Measurements from ENCODE around the gene MEGF11.
"Not testable (repeated sequence)": the region's sequence is repeated elsewhere in the genome, so short reads cannot be mapped to it uniquely, and the experiment has no call there.

Gene MEGF11

DNA sequence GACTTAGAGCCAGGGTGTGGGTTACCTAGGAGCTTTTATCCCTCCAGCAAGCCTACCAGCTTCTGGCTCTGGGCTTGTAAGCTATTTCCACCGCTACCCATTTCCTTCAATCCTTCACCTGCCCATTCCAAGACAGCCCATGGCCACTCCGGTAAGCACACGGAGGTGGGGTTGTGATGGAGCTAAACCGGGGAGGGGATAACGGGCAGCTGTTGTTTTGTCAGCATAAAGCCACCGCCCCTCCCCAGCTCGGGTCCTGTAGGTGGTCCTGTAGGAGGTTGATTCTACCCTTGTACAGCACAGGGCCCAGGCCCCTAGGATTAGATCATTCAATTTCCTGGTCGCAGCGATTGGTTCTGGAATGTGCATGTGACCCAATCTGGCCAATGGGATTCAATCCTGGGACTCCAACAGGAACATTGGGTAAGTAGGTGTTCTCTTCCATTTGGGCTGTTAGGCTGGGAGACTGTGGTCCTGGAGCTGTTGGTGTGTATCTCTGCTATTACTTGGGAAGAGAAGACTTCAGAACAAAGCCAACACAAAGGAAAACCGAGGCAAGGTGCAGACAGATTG lies 233.6 kb downstream of the MEGF11 start:
- no peak for DNase-seq

DNA sequence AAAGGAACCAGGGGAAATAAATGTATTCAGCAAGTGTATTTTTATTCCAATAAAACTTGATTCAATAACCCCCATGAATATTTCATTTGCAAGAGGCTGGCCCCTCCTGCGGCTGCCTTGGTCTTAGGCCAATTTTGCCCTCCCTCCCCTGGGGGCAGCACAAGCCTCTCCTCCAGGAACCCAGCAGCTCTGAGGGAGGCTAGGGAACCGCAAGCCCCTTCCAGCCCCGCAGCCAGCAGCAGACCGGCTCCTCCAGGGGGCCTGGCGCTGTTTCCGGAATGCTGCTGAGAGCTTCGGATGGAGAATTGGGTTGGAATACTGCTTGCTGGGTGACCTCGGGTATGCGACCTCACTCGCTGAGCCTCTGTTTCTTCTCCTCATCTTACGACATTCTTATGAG lies 234.2 kb downstream of the MEGF11 start:
- DNase-seq: no peak

DNA sequence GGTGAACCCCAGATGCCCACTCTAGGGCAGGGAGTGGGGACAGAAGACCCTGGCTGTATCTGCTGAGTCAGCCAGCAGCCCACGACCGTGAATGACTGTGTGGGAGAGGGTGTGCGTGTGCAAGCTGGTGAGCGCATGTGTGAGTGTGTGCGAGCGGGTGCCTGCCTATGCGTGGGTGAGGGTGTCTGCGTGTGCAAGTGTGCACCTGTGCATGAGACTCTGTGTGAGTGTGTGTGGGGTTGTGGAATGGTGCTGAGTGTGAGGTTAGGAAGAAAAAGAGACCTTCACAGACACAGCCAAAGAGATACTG lies 235.1 kb downstream of the MEGF11 start:
- DNase-seq: no peak

- DNase-seq: no peak
Observed at GRCh38 chr15:66017792-66018487, 235.6 kb downstream of the MEGF11 start.

GRCh38 chr15:66017000-66017399 lies 236.6 kb downstream of the MEGF11 start:
- DNase-seq: no peak

DNA sequence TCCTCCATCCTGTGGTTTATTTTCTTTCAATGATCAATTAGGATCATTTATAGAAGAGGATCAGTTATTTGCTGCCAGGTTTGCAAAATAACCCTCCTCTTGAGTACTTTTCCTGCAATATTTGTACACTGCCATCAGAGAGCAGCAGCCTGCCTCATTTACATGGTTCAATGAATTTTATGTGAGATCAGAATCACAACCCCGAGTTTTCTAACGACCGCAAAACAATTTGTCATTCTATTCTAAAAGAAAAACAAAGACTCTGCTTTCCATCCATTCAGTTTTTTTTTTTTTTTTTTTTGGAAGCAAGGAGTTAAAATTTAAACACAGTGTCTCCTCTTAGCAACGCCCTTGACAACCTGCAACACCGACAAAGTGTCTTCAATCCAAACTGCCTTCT lies 237.4 kb downstream of the MEGF11 start:
- no peak for DNase-seq

- DNase-seq: no peak
Observed at GRCh38 chr15:66014635-66015182, 238.8 kb downstream of the MEGF11 start.

DNA sequence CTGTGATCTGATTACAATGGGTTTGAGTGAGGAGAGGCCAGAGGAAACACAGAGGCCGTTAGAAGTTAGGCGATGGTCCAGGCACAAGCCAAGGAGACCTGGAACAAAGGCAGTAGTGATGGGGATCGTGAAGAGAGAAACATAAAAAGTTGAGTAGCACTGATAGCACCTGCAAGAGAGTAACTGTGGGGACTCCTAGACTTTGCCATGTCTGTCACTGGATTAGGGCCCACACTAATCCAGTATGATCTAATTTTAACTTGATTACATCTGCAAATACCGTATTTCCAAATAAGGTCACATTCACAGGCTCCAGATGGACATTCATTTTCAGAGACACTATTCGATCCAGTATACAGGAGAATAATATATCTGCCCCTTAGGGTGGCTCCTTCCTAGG lies 239.5 kb downstream of the MEGF11 start:
- no peak for DNase-seq

- no peak for DNase-seq
Observed at GRCh38 chr15:66008940-66009562, 244.5 kb downstream of the MEGF11 start.

DNA sequence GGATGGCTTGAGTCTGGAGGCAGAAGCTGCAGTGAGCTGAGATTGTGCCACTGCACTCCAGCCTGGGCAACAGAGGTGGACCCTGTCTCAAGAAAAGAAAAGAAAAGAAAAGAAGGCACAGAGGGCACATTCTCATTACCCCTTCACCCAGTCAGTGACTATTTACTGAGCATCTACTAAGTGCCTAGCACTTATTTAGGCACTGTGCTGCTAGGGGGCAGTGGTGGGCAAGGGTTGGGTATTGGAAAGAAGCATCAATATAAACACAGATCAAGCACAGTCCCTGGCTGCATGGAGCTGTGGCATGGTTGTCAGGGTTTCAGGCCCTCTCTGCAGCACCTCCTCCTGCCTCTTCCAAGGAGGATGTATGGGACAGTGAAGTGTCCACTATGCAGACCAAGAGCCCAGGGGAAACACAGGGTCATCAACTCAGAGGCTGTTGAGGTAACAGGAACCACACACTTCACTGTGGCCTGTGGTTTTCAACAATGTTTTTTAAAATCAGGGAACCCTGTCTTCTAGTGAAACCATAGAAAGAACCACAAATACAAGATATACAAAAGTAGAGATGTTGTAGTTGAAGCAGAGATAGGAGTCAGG lies 245.8 kb downstream of the MEGF11 start:
- DNase-seq: no peak

DNA sequence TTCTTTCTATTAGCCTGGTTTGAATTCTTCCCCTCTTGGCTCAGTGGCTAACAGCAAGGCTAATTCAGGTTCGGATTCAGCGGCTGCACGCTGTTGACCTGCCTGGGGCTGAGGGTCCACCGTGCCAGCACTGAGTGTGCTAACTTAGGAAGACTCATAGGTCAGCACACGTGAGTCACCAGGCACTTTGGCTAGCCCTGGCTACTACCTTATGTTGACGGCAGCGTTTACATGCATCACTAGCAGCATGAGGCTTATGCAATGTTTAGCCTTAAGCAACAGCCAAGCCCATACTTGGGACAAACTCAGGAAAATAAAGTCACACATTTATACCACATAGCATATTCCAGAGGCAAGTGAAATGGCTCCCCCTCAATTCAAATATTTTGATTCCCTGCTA lies 246.6 kb downstream of the MEGF11 start:
- no peak for DNase-seq

DNA sequence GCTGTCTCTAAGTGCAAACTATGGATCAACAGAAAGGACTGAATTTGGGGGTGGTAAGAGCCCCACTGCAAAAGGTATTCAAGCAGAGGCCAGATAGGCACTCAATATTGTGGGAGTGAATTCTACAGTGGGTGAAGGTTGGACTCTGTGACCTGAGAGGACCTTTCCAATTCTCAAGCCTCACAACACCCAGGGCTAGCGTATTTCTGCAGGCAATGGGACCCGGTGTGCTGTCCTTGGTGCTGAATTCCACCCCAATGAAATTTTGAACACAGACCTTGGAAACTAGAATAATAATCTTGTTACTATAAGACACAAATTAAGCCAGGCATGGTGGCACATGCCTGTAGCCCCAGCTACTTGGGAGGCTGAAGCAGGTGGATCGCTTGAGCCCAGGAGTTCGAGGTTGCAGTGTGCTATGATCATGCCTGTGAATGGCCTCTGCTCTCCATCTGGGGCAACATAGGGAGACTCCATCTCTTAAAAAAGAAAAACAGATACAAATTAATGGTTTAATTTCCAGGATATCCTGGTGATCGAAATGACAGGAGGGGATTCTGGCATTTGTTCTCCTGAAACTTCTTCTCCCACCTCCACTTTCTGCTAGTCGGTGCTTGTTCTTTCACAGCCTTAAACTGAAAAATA lies 248.8 kb downstream of the MEGF11 start:
- DNase-seq: no peak

- DNase-seq: not testable (repeated sequence)
Observed at GRCh38 chr15:66003129-66003528, 250.4 kb downstream of the MEGF11 start.

DNA sequence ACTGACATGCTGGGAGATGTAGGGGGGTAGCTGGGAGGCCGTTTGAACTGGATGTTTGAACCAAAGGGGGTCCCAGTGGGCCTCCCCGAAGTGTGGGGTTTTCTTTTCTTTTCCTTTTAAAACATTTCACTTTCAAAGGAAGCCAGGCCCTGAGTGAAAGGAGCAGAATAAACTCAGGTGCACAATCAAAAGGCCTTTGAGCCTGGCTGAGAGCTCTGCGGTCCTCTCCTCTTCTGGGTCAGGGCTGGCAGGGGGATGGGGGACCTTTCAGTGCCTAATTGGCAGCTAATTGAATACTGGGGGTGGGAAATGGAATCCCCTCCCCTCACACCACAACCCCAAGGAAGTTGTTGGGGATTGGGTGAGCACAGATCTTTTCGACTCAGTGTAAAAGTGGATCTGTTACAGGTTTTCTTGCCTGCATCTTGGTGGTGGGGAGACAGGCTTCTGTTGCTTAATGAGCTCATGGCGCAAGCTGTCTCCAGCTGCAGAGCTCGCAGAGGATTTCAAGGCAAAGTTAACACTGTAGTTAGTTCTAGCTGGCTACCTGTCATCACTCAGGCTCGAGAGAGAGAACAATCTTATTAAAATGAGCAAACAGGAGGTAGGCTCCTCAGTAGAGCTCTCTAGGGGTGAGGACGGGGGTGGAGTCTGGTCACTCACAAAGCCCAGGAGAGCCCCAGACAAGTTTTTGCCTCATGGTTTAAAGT lies 251.7 kb downstream of the MEGF11 start:
- DNase-seq: no peak

DNA sequence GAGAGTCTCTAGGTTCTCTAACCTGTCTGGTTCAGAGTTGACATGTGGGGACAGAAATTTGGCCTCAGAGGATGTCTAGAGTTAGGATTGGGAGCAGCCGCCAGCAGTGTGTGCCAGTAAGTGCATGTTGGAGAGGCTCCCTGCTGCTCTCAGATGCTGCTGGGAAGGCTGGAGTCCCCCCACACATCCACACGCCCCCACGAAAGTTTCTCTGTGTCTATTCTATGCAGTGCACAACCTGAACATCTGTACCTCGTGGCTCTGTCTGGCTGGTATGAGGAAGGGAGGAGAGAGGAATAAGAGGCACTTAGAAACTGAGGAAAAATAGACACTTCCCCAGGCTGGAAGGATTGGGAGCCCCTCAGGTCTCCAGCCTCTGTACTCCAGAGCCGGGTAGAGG lies 252.5 kb downstream of the MEGF11 start:
- no peak for DNase-seq

DNA sequence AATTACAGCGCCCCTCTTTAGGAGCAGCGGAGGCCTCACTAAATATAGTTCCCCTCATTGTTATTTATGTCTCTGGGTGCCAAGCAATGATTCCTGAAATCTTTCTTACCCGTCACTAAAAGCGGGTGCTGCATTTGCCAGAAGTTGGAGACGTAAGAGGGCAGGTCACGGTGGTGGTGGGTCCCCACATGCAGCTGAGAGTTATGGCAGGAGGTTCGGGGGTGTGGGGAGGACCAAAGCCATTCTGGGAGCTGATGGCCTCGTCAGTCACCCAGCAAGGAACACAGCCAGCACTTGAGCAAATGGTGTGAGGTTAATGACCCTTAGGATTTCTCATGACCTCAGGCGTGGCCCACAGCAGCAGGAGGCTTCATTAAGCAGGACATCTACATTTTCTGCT lies 255.1 kb downstream of the MEGF11 start:
- DNase-seq: no peak

GRCh38 chr15:65996901-65997300 lies 256.6 kb downstream of the MEGF11 start:
- DNase-seq: no peak

DNA sequence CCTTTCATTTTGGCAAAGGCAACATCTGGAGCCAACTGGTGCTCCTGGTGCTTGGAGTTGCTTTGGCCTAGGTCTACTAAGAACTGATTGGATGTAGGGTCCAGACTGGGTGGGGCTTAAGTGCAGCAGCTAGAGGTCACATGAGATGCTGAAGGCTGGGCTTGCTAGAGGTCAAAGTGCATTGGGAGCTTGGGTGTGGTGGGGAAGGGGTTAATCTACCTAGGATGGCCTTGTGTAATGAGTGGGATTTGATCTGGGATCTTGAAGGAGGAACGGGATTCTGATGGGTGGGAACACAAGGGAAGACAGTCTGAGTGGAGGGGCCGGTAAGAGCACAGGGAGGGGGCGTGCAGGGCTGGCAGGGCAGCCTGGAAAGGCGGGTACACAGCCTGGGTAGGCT lies 258.7 kb downstream of the MEGF11 start:
- no peak for DNase-seq

- no peak for DNase-seq
Observed at GRCh38 chr15:65993762-65994161, 259.8 kb downstream of the MEGF11 start.

GRCh38 chr15:65993236-65993635 lies 260.3 kb downstream of the MEGF11 start:
- peak; percentile 3 for DNase-seq

DNA sequence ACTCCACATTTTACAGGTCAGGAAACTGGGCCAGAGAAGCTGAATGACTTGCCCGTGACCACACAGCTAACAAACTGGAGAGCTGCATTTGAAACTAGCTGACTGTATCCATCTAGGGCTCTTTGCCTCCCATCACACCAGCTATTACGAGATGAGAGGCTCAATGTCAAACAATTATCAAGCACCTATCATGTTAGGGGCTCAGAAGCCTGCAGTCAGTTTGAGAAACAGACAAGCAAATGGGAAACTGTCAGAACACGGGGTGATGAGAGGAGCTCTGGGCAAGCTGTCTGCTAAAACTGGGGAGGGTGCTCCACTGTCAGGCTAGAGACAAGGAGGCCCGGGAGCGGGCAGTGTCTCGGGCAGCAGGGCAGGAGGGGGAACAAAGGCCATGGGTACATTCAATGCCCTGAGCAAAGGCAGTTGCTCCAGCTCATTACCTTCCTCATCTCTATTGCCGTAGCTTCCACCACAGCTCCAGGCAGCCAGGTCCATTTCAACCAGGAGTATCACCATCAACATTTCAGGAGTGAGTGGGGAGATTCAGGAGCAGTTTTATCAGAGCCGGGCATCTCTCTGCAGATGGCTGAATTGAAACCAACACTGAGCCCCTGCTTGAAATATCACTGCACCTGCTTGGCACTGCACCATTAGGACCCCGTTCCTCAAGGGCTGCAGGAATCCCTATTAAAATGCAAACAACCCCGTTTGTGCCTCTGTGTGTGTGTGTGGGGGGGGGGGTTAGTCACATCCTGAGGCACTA lies 261.6 kb downstream of the MEGF11 start:
- DNase-seq: no peak
